GM12878 (cell line): ENCODE data around the gene EIF4E1B.

Source experiments
- BACH1 ChIP-seq: fragments of 450-650 bp; IDR thresholded peaks from 2 replicates; pipeline ENCODE4 v1.6.1; 2017; ENCODE audit warnings: mild to moderate bottlenecking, borderline replicate concordance
- BHLHE40 ChIP-seq, 2 experiments: fragments of 450-650 bp in 1 of 2; IDR thresholded peaks; 2 replicates each; pipeline ENCODE4 v1.6.1; 2011 to 2017; ENCODE audit warnings: low read depth in 2 of 2, borderline replicate concordance in 1 of 2, improper control_type of control experiment in 1 of 2, low read length in 1 of 2, mild to moderate bottlenecking in 1 of 2
- EP300 ChIP-seq, 2 experiments: fragments of 150-350 bp in 1 of 2; IDR thresholded peaks; 2 replicates each; pipeline ENCODE4 v1.6.1; 2011 to 2012; ENCODE audit warnings: low read depth in 2 of 2, low read length in 2 of 2, borderline replicate concordance in 1 of 2, improper control_type of control experiment in 1 of 2, inconsistent platforms in 1 of 2; ENCODE audit not compliant: control insufficient read depth in 1 of 2
- HDAC2 ChIP-seq: fragments of 200-600 bp; sonication (generic); IDR thresholded peaks from 2 replicates; pipeline ENCODE4 v1.6.1; 2017
- IKZF1 ChIP-seq: fragments of 450-650 bp; conservative IDR thresholded peaks from 2 replicates; pipeline ENCODE4 v1.6.1; 2017; ENCODE audit warnings: antibody characterized with exemption, mild to moderate bottlenecking
- NRF1 ChIP-seq: conservative IDR thresholded peaks from 2 replicates; pipeline ENCODE4 v1.6.1; 2011; ENCODE audit warnings: mild to moderate bottlenecking, low read depth, low read length, improper control_type of control experiment
- POLR2A ChIP-seq: IDR thresholded peaks from 2 replicates; pipeline ENCODE4 v1.6.1; 2011; ENCODE audit warnings: low read depth, mild to moderate bottlenecking, low read length
- POU2F2 ChIP-seq: IDR thresholded peaks from 3 replicates; pipeline ENCODE4 v1.6.1; 2011; ENCODE audit warnings: low read depth, mild to moderate bottlenecking, low read length, borderline replicate concordance
- TF ChIP-seq, protein P1 (sequence below), 3 experiments: IDR thresholded peaks in 2 of 3; conservative IDR thresholded peaks in 1 of 3; 2 replicates each; pipeline ENCODE4 v1.5.1; 2011; ENCODE audit warnings: low read depth in 3 of 3, low read length in 3 of 3, mild to moderate bottlenecking in 3 of 3, control low read depth in 2 of 3, moderate library complexity in 2 of 3, inconsistent platforms in 1 of 3, mixed read lengths in 1 of 3; ENCODE audit not compliant: control insufficient read depth in 2 of 3, insufficient read depth in 1 of 3; ENCODE audit errors: extremely low read depth in 1 of 3
- TF ChIP-seq, protein P2 (sequence below): IDR thresholded peaks from 2 replicates; pipeline ENCODE4 v1.6.1; 2012; ENCODE audit warnings: low read length, inconsistent platforms

DNA sequence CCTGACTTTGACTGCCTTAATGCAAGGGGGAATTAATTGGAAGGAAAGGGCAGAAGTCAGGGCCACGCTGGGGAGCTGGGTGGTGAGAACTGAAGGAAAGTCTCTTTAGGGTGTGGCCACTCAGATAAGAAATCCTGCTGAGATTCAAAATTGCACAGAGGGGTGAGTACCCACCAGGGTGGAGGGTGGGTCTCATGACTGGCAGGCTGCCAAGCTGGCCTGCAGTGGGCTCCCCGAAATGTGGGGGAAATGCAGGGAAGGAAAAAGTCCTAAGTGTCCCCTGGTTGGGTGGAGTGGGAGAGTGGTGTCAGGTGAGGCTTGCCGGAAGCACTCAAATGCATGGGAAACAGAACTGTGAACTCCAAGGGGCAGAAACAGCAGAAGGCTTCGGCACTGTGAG, 40.9 kb downstream of the EIF4E1B start:
- TF ChIP-seq POLR2A (no peak), BHLHE40 (IDR thresholded peaks at IDR 0.05; ENCODE audit: borderline replicate concordance in 1 of 2, low read depth in 2 of 2, low read length in 1 of 2) (no peak), HDAC2 (no peak), NRF1 (no peak), IKZF1 (no peak), EP300 (IDR thresholded peaks at IDR 0.05; ENCODE audit: borderline replicate concordance in 1 of 2, control insufficient read depth in 1 of 2, low read depth in 2 of 2, low read length in 2 of 2) (no peak), BACH1 (no peak), POU2F2 (no peak)
- TF ChIP-seq, protein P1, sequence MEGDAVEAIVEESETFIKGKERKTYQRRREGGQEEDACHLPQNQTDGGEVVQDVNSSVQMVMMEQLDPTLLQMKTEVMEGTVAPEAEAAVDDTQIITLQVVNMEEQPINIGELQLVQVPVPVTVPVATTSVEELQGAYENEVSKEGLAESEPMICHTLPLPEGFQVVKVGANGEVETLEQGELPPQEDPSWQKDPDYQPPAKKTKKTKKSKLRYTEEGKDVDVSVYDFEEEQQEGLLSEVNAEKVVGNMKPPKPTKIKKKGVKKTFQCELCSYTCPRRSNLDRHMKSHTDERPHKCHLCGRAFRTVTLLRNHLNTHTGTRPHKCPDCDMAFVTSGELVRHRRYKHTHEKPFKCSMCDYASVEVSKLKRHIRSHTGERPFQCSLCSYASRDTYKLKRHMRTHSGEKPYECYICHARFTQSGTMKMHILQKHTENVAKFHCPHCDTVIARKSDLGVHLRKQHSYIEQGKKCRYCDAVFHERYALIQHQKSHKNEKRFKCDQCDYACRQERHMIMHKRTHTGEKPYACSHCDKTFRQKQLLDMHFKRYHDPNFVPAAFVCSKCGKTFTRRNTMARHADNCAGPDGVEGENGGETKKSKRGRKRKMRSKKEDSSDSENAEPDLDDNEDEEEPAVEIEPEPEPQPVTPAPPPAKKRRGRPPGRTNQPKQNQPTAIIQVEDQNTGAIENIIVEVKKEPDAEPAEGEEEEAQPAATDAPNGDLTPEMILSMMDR (IDR thresholded peaks at IDR 0.05 in 2 of 3, conservative IDR thresholded peaks at IDR 0.05 in 1 of 3; ENCODE audit: control insufficient read depth in 2 of 3, extremely low read depth in 1 of 3, insufficient read depth in 1 of 3, low read depth in 3 of 3, low read length in 3 of 3), result no peak
- TF ChIP-seq, protein P2, sequence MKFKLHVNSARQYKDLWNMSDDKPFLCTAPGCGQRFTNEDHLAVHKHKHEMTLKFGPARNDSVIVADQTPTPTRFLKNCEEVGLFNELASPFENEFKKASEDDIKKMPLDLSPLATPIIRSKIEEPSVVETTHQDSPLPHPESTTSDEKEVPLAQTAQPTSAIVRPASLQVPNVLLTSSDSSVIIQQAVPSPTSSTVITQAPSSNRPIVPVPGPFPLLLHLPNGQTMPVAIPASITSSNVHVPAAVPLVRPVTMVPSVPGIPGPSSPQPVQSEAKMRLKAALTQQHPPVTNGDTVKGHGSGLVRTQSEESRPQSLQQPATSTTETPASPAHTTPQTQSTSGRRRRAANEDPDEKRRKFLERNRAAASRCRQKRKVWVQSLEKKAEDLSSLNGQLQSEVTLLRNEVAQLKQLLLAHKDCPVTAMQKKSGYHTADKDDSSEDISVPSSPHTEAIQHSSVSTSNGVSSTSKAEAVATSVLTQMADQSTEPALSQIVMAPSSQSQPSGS, result no peak
